Measurements from ENCODE around the gene HMX2.

GRCh38 chr10:123191886-123192285, 44.0 kb downstream of the HMX2 start:
- TF ChIP-seq EZH2 (IDR thresholded peaks at IDR 0.05; ENCODE audit: insufficient read depth, poor library complexity, severe bottlenecking) (no peak), EZH2phosphoT487 (IDR thresholded peaks at IDR 0.05; ENCODE audit: insufficient read depth, low read depth) (no peak)
